SHP77 (cell line): ENCODE results near the gene CEP131.

Source experiments
- DNase-seq, 2 experiments: peaks; one replicate each; lab custom pipeline; 2025; lab: John Stamatoyannopoulos, UW

CEP131 gene

GRCh38 chr17:81222906-81223761, at the start of gene CEP131:
TSS of gene CEP131 (minus strand) at chr17:81222965. CDS start at chr17:81220056, 2,909 bp downstream.
- DNase-seq: peak; percentile 99

GRCh38 chr17:81271226-81271625, 48.5 kb upstream of the CEP131 start:
- DNase-seq: no peak

GRCh38 chr17:81270279-81270678, 47.5 kb upstream of the CEP131 start:
- DNase-seq: no peak

- DNase-seq: no peak
Observed at GRCh38 chr17:81267390-81268067, 44.8 kb upstream of the CEP131 start.

GRCh38 chr17:81265576-81265975, 42.8 kb upstream of the CEP131 start:
- no peak for DNase-seq

GRCh38 chr17:81264640-81265039, 41.9 kb upstream of the CEP131 start:
- no peak for DNase-seq

- DNase-seq: no peak
Observed at GRCh38 chr17:81263371-81264181, 40.8 kb upstream of the CEP131 start.

- DNase-seq: no peak
Observed at GRCh38 chr17:81261582-81262336, 39.0 kb upstream of the CEP131 start.

DNA sequence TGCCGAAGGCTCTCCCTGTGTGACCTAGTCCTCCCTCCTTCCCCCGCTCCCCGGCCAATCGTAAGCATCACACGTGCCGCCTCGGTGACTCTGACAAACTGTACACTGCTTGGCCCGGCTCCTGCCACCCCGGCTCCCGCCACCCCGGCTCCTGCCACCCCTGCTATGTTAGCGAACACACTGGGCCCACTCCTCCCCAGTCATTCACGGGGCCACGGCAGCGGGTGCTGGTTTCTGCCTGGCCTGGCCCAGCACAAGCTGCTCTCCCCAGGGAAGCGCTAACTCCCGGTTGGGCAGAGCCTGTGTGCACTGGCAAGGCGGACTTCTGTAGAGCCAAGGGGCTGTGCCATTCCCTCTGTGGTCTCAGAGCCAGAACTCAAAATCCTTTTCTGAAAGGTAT, 38.3 kb upstream of the CEP131 start:
- DNase-seq: no peak

DNA sequence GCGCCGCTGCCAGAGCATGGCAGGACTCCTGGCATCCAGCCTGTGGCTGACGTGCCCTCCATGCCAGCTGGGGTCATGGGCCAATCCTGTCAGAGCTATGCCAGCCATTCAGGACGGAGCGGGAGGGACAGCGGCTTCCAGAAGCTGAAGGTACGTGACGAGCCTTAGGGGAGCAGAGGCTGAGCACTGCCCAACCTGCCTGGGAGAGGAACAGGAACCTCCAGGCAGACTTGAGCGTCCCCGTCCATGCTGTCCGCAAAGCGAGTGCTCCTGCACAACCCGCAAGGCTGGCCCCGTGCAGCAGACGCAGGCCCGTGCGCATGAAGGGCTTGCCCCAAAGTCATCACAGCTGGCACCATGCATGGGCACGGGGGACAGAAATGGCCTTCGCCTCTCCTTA, 37.9 kb upstream of the CEP131 start:
- DNase-seq: no peak

- no peak for DNase-seq
Observed at GRCh38 chr17:81260171-81260570, 37.4 kb upstream of the CEP131 start.

DNA sequence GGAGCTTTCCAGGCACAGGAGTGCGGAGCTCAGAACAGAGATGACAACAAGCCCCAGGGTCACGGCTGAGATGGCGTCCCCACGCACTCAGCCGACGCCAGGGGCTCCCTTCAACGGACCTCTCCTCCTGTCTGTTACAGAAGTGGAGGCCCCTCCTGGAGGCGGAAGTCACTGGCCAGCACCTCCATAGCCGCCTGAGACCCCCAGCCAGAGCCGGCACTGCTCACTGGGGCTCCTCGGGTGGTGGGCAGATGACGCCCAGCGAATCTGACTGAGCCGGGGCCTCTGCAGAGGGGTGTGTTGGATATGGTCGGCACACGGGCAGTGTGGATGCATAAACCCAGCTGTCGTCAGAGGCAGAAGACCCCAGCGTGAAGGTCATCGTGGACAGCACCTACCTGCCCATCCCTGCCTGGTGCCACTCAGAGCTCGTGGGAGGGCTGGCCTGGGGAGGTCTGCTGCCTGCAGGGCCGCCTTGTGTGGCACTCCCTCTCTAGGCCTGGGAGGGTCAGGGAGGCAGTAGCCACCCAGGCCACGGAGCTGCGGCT, 36.4 kb upstream of the CEP131 start:
- no peak for DNase-seq

DNA sequence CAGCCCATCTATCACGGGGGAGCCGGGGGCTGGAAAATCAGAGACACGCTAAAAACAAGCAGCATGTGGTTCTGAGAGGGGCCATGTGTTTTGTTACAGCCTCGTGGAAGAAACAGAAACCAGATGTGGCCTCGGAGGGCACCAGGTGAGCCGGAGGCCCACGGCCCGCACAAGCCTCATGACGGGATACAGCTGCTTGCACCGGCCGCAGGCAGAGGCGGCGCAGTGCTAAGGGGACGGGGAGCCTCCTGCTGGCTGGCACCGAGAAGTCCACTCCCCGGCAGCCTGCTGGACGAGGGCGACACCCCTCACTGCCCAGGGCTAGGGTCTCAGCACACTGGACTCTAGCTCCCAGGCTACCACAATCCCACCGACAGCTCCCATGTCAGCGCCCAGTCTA, 35.5 kb upstream of the CEP131 start:
- no peak for DNase-seq

GRCh38 chr17:81257533-81257932, 34.8 kb upstream of the CEP131 start:
- DNase-seq: no peak

- DNase-seq: no peak
Observed at GRCh38 chr17:81256616-81257015, 33.9 kb upstream of the CEP131 start.

- peak; percentile 68 to 84 for DNase-seq
Observed at GRCh38 chr17:81254955-81255717, 32.4 kb upstream of the CEP131 start.

DNA sequence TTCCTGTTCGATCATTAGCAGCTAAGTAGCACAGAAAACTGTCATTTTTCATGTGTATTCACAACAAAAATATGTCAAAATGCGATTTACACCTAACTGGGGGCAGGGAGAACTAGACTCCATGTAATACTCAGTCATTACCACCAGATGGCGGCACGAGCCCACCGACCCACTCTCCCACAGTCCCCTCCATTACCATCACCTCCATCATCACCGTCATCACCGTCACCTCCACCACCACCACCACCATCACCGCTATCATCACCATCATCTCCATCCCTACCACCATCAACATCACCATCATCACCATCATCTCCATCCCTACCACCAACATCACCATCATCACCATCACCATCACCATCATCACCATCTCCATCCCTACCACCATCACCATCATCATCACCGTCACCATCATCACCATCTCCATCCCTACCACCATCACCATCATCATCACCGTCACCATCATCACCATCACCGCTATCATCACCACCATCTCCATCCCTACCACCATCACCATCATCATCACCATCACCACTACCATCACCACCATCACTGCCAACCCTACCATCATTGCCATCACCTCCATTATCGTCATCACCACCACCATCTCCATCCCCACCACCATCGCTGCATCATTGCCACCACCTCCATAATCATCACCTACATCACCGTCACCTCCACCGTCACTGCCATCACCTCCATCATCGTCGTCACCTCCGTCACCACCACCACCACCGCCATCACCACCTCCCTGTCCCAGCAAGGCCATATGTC, 30.8 kb upstream of the CEP131 start:
- peak in 1 of 2 experiments; percentile 31 for DNase-seq

- no peak for DNase-seq
Observed at GRCh38 chr17:81252987-81253329, 30.2 kb upstream of the CEP131 start.

- no peak for DNase-seq
Observed at GRCh38 chr17:81252326-81252986, 29.7 kb upstream of the CEP131 start.
